HCT116 (cell line): ENCODE data around the gene TOMM40L. TPM values are rescaled to one million over a fixed set of nuclear protein-coding genes. Genes with fewer than 3 reads are reported as not detected.

Experiments used
- ATAC-seq: fragments of 200-7000 bp; cut with Tn5 transposase; 2 replicates; pipeline ENCODE4 v1.9.1; 2020; ENCODE audit warnings: mild to moderate bottlenecking, moderate library complexity
- BruUV-seq: library from RNA; stranded (reverse); fragments of 400-500 nt; replicated peaks from 2 replicates; lab custom pipeline; 2021; lab: Mats Ljungman, UMichigan
- CTCF ChIA-PET: fragments of 300-600 bp; sonication (Branson Sonifier 250); formaldehyde crosslinking; loops from one replicate; lab custom pipeline; 2021; ENCODE audit warnings: antibody characterized with exemption; lab: Charles Lee
- POLR2A ChIA-PET: fragments of 300-600, 350-600 bp; sonication (Branson Sonifier 250); formaldehyde crosslinking; loops from one replicate; lab custom pipeline; 2021; ENCODE audit warnings: antibody characterized with exemption; lab: Charles Lee
- RAD21 ChIA-PET, 2 experiments: fragments of 300-600 bp; sonication (Branson Sonifier 250); formaldehyde crosslinking; loops; one replicate each; lab custom pipeline; 2023; ENCODE audit warnings: low total read pairs in 2 of 2; ENCODE audit not compliant: uncharacterized antibody in 2 of 2, unreplicated experiment in 2 of 2, low non-redundant PET in 1 of 2; lab: Charles Lee
- DNase-seq: peaks from one replicate; pipeline ENCODE4 v3.0.0-alpha.2; 2010; ENCODE audit warnings: low read depth, low spot score
- H2AFZ ChIP-seq: fragments of 200-600 bp; shearing (Covaris generic), sonication (generic); 2 replicates; pipeline ENCODE4 v1.6.1; 2017; ENCODE audit warnings: low read depth, mixed run types, mixed read lengths, antibody characterized with exemption, low read length; ENCODE audit not compliant: poor library complexity, severe bottlenecking
- H3K27ac ChIP-seq: 2 replicates; pipeline ENCODE4 v1.5.1; 2012; ENCODE audit warnings: low read depth, low read length
- H3K27me3 ChIP-seq: fragments of 200-600 bp; sonication (generic); 2 replicates; pipeline ENCODE4 v1.6.1; 2016; ENCODE audit warnings: mixed run types, low read length, mixed read lengths; ENCODE audit not compliant: insufficient read depth
- H3K36me3 ChIP-seq, 2 experiments: fragments of 200-500 bp in 1 of 2; fragments of 200-600 bp in 1 of 2; sonication (Bioruptor generic) in 1 of 2; sonication (generic) in 1 of 2; 2 replicates each; pipeline versions ENCODE4 v1.5.1 to v1.6.1; 2014 to 2016; ENCODE audit warnings: low read length in 2 of 2, inconsistent platforms in 1 of 2, mixed read lengths in 1 of 2, mixed run types in 1 of 2; ENCODE audit not compliant: insufficient read depth in 2 of 2, control insufficient read depth in 1 of 2
- H3K4me1 ChIP-seq, 2 experiments: fragments of 200-600 bp in 1 of 2; sonication (generic) in 1 of 2; 2 replicates each; pipeline versions ENCODE4 v1.5.1 to v1.6.1; 2012 to 2017; ENCODE audit warnings: low read length in 2 of 2, inconsistent platforms in 1 of 2, mild to moderate bottlenecking in 1 of 2, mixed read lengths in 1 of 2, mixed run types in 1 of 2, moderate library complexity in 1 of 2; ENCODE audit not compliant: insufficient read depth in 2 of 2, control insufficient read depth in 1 of 2
- H3K4me2 ChIP-seq: fragments of 200-600 bp; sonication (generic); 2 replicates; pipeline ENCODE4 v1.6.1; 2017; ENCODE audit warnings: mixed run types, low read length, mixed read lengths
- H3K4me3 ChIP-seq, 2 experiments: fragments of 200-600 bp in 1 of 2; sonication (generic) in 1 of 2; replicated peaks in 1 of 2; 2 replicates each; pipeline ENCODE4 v1.5.1; 2011 to 2016; ENCODE audit warnings: low read length in 2 of 2, control low read depth in 1 of 2, low read depth in 1 of 2, mild to moderate bottlenecking in 1 of 2, mixed read lengths in 1 of 2, mixed run types in 1 of 2
- H3K79me2 ChIP-seq: fragments of 200-600 bp; sonication (generic); 2 replicates; pipeline ENCODE4 v1.6.1; 2017; ENCODE audit warnings: mild to moderate bottlenecking, mixed run types, low read length, moderate library complexity, mixed read lengths; ENCODE audit not compliant: insufficient read depth
- H3K9ac ChIP-seq: fragments of 200-600 bp; sonication (generic); 2 replicates; pipeline ENCODE4 v1.6.1; 2016; ENCODE audit warnings: low read length, mixed read lengths
- H3K9me2 ChIP-seq: fragments of 200-600 bp; sonication (generic), shearing (Covaris generic); 2 replicates; pipeline ENCODE4 v1.6.1; 2017; ENCODE audit warnings: mixed run types, mild to moderate bottlenecking, moderate library complexity; ENCODE audit not compliant: insufficient read depth
- H3K9me3 ChIP-seq, 2 experiments: fragments of 200-500 bp in 1 of 2; fragments of 200-600 bp in 1 of 2; sonication (Bioruptor generic) in 1 of 2; sonication (generic) in 1 of 2; 2 replicates each; pipeline ENCODE4 v1.6.1; 2014 to 2017; ENCODE audit warnings: low read length in 2 of 2, mixed read lengths in 2 of 2, inconsistent platforms in 1 of 2, low read depth in 1 of 2, mild to moderate bottlenecking in 1 of 2, mixed run types in 1 of 2, moderate library complexity in 1 of 2; ENCODE audit not compliant: control insufficient read depth in 1 of 2, insufficient read depth in 1 of 2
- H4K20me1 ChIP-seq: fragments of 200-600 bp; sonication (generic), shearing (Covaris generic); 2 replicates; pipeline ENCODE4 v1.6.1; 2017; ENCODE audit warnings: mixed run types, mild to moderate bottlenecking, moderate library complexity; ENCODE audit not compliant: insufficient read depth
- ATF3 ChIP-seq: IDR thresholded peaks from 2 replicates; pipeline ENCODE4 v1.6.1; 2012
- CBX3 ChIP-seq: IDR thresholded peaks from 2 replicates; pipeline ENCODE4 v1.6.1; 2012; ENCODE audit warnings: low read depth
- EGR1 ChIP-seq: IDR thresholded peaks from 2 replicates; pipeline ENCODE4 v1.6.1; 2012; ENCODE audit warnings: low read depth
- ELF1 ChIP-seq: IDR thresholded peaks from 2 replicates; pipeline ENCODE4 v1.6.1; 2012; ENCODE audit warnings: low read depth, borderline replicate concordance
- EZH2phosphoT487 ChIP-seq: fragments of 200-600 bp; IDR thresholded peaks from 2 replicates; pipeline ENCODE4 v1.6.1; 2018; ENCODE audit warnings: antibody characterized with exemption, borderline replicate concordance
- JUND ChIP-seq: IDR thresholded peaks from 2 replicates; pipeline ENCODE4 v1.6.1; 2012
- POLR2AphosphoS5 ChIP-seq: IDR thresholded peaks from 2 replicates; pipeline ENCODE4 v1.6.1; 2011; ENCODE audit warnings: mild to moderate bottlenecking, low read depth, low read length, moderate library complexity
- REST ChIP-seq: IDR thresholded peaks from 2 replicates; pipeline ENCODE4 v1.6.1; 2012; ENCODE audit warnings: low read depth
- SRF ChIP-seq: IDR thresholded peaks from 2 replicates; pipeline ENCODE4 v1.6.1; 2012; ENCODE audit warnings: low read depth
- TCF7L2 ChIP-seq: IDR thresholded peaks from 2 replicates; pipeline ENCODE4 v1.7.0; 2011; ENCODE audit warnings: borderline replicate concordance, inconsistent platforms; ENCODE audit not compliant: insufficient read depth, insufficient read length; ENCODE audit errors: extremely low read depth
- YY1 ChIP-seq: IDR thresholded peaks from 2 replicates; pipeline ENCODE4 v1.6.1; 2011; ENCODE audit warnings: low read length, low read depth, moderate library complexity, mild to moderate bottlenecking; ENCODE audit not compliant: insufficient replicate concordance; ENCODE audit errors: extremely low read depth
- ZBTB33 ChIP-seq: IDR thresholded peaks from 2 replicates; pipeline ENCODE4 v1.6.1; 2011; ENCODE audit warnings: mild to moderate bottlenecking, low read length, moderate library complexity; ENCODE audit not compliant: insufficient replicate concordance; ENCODE audit errors: extremely low read depth
- intact Hi-C: fragments of 100-400 bp; cut with micrococcal nuclease; formaldehyde crosslinking; loops from 2 replicates; pipeline ENCODE4 v1.10.0; 2022
- total RNA-seq: library from RNA; stranded (reverse); gene quantifications from one replicate; pipeline ENCODE4 v1.2.1, GENCODE V29; 2021; ENCODE audit not compliant: unreplicated experiment

The TOMM40L gene
- total RNA-seq, 1 experiment from 2014 or later, result 9.8 TPM

- POLR2A ChIA-PET, result no interaction called here
- Histone ChIP-seq H3K4me2 (no peak overlapping the region), H3K4me3 (no peak overlapping the region), H3K79me2 (no peaks in the 10 kb centered on the region), H3K27me3 (no peaks in the 10 kb centered on the region), H3K4me1 (peaks cover 8 to 17% of the 10 kb centered on the region in 2 experiments; a peak in 3 of 4 replicates), H3K36me3 (peaks cover 4 to 17% of the 10 kb centered on the region in 2 experiments), H2AFZ (no peak overlapping the region), H4K20me1 (no peaks in the 10 kb centered on the region), H3K9ac (no peak overlapping the region), H3K9me3 (no peaks in the 10 kb centered on the region), H3K9me2 (no peaks in the 10 kb centered on the region)
- DNase-seq (no peak), ATAC-seq (no peak)
- no TSS peak for BruUV-seq
- intact Hi-C loops, result no loop called here
- CTCF ChIA-PET, result interaction anchor here (1.7 kb wide), 1 partner anchor 151 kb away, joined by 11 read pairs; no protein-coding TSS in a partner anchor
- RAD21 ChIA-PET, result no interaction called here
- no peak for TF ChIP-seq CBX3
- TF ChIP-seq EGR1, result no peak
- no peak for TF ChIP-seq ZBTB33
- TF ChIP-seq ELF1, result no peak
- TF ChIP-seq REST, result no peak
- TF ChIP-seq POLR2AphosphoS5, result no peak
- TF ChIP-seq EZH2phosphoT487, result no peak
- no peak for TF ChIP-seq JUND
- no peak for TF ChIP-seq YY1
- TF ChIP-seq SRF, result no peak
- no peak for TF ChIP-seq TCF7L2
- no peak for TF ChIP-seq ATF3
- TF ChIP-seq, all 23 proteins: peak for 0
- no peak overlapping the region for H3K27ac ChIP-seq
Observed at GRCh38 chr1:161230762-161231161, 4.9 kb downstream of the TOMM40L start.
